A549 (cell line): ENCODE results near the gene FOXRED2. TPM values are rescaled to one million over a fixed set of nuclear protein-coding genes. Genes with fewer than 3 reads are reported as not detected.

Source experiments
- ATAC-seq, 2 experiments: fragments of 200-7000 bp in 1 of 2; fragments of >200 bp in 1 of 2; cut with Nextera tagmentation in 1 of 2; cut with Tn5 transposase in 1 of 2; 3 replicates each; pipeline versions ENCODE4 v1.8.0 to v1.9.1; 2018 to 2020; ENCODE audit warnings: mild to moderate bottlenecking in 1 of 2, moderate library complexity in 1 of 2
- CTCF ChIA-PET: fragments of 300-600 bp; sonication (Branson Sonifier 250); formaldehyde crosslinking; extraction: SDS; loops from one replicate; lab custom pipeline; 2021; ENCODE audit warnings: antibody characterized with exemption, inconsistent platforms; lab: Yijun Ruan, JAX
- POLR2A ChIA-PET: fragments of 350-600 bp; formaldehyde crosslinking; extraction: SDS; loops from one replicate; lab custom pipeline; 2021; ENCODE audit warnings: antibody characterized with exemption, inconsistent platforms; lab: Yijun Ruan, JAX
- DNase-seq, 2 experiments: peaks; one replicate each; pipeline versions ENCODE4 v3.0.0 to v3.0.0-alpha.2; 2011 to 2016; ENCODE audit warnings: low read depth in 1 of 2, low spot score in 1 of 2
- FAIRE-seq: peaks from 2 replicates; lab custom pipeline; 2011; peaks lifted over from hg19 to GRCh38; lab: Jason Lieb, UNC
- H3K27ac ChIP-seq, 2 experiments: fragments of >200 bp; sonication (Bioruptor Twin); formaldehyde crosslinking; 3 replicates each; pipeline ENCODE4 v1.5.1; 2016 to 2017
- H3K4me1 ChIP-seq: fragments of >200 bp; sonication (Bioruptor Twin); formaldehyde crosslinking; 3 replicates; pipeline ENCODE4 v1.6.1; 2016
- H3K4me2 ChIP-seq: fragments of >200 bp; sonication (Bioruptor Twin); formaldehyde crosslinking; 3 replicates; pipeline ENCODE4 v1.6.1; 2016
- H3K4me3 ChIP-seq: fragments of >200 bp; sonication (Bioruptor Twin); formaldehyde crosslinking; 3 replicates; pipeline ENCODE4 v1.5.1; 2016
- H3K9me3 ChIP-seq: fragments of >200 bp; sonication (Bioruptor Twin); formaldehyde crosslinking; 3 replicates; pipeline ENCODE4 v1.6.1; 2016
- CHD2 ChIP-seq: fragments of 150-350 bp; IDR thresholded peaks from 2 replicates; pipeline ENCODE4 v1.6.1; 2014; ENCODE audit warnings: low read length; ENCODE audit not compliant: partially characterized antibody
- EHF ChIP-seq: fragments of 250-450 bp; sonication (Bioruptor Pico); IDR thresholded peaks from 2 replicates; pipeline ENCODE4 v1.5.0; 2020; ENCODE audit warnings: mild to moderate bottlenecking
- EHMT2 ChIP-seq: fragments of 200-600 bp; sonication (generic); IDR thresholded peaks from 2 replicates; pipeline ENCODE4 v1.6.1; 2016; ENCODE audit warnings: antibody characterized with exemption, low read depth, mild to moderate bottlenecking, moderate library complexity
- HEYL ChIP-seq: fragments of 250-450 bp; sonication (Bioruptor Pico); IDR thresholded peaks from 2 replicates; pipeline ENCODE4 v1.8.0; 2021; ENCODE audit warnings: mild to moderate bottlenecking, moderate library complexity
- HOXB13 ChIP-seq: fragments of 250-450 bp; sonication (Bioruptor Pico); IDR thresholded peaks from 2 replicates; pipeline ENCODE4 v1.5.0; 2020; ENCODE audit warnings: low read depth, mild to moderate bottlenecking, moderate library complexity
- HOXB5 ChIP-seq: fragments of 250-450 bp; sonication (Bioruptor Pico); IDR thresholded peaks from 2 replicates; pipeline ENCODE4 v1.5.0; 2020; ENCODE audit warnings: mild to moderate bottlenecking, moderate library complexity
- JUN ChIP-seq, 2 experiments: fragments of >200 bp; sonication (Bioruptor Twin); formaldehyde crosslinking; IDR thresholded peaks; 2 replicates in 1 of 2; 3 replicates in 1 of 2; pipeline ENCODE4 v1.6.1; 2016 to 2017
- MAFK ChIP-seq: fragments of 450-650 bp; IDR thresholded peaks from 2 replicates; pipeline ENCODE4 v1.6.1; 2014; ENCODE audit not compliant: partially characterized antibody
- NFE2L2 ChIP-seq: fragments of 150-350 bp; conservative IDR thresholded peaks from 2 replicates; pipeline ENCODE4 v1.6.1; 2014; ENCODE audit warnings: low read length
- PBX3 ChIP-seq: IDR thresholded peaks from 2 replicates; pipeline ENCODE4 v1.6.1; 2012
- POLR2A ChIP-seq: IDR thresholded peaks from 2 replicates; pipeline ENCODE4 v1.6.1; 2012; ENCODE audit warnings: mild to moderate bottlenecking, low read length
- POLR2AphosphoS2 ChIP-seq: conservative IDR thresholded peaks from 2 replicates; pipeline ENCODE4 v1.6.1; 2012; ENCODE audit warnings: low read length, improper control_type of control experiment, inconsistent platforms
- RAD21 ChIP-seq, 2 experiments: fragments of >200 bp in 1 of 2; sonication (Bioruptor Twin) in 1 of 2; formaldehyde crosslinking in 1 of 2; IDR thresholded peaks in 1 of 2; conservative IDR thresholded peaks in 1 of 2; 2 replicates in 1 of 2; 3 replicates in 1 of 2; pipeline ENCODE4 v1.6.1; 2012 to 2018; ENCODE audit warnings: inconsistent platforms in 1 of 2
- RFX5 ChIP-seq: fragments of 450-650 bp; IDR thresholded peaks from 2 replicates; pipeline ENCODE4 v1.7.1; 2014; ENCODE audit warnings: antibody characterized with exemption, mild to moderate bottlenecking, moderate library complexity
- ZC3H11A ChIP-seq: fragments of 450-650 bp; IDR thresholded peaks from 2 replicates; pipeline ENCODE4 v1.6.1; 2014; ENCODE audit warnings: antibody characterized with exemption, mild to moderate bottlenecking
- ZSCAN20 ChIP-seq: fragments of 250-450 bp; sonication (Bioruptor Pico); IDR thresholded peaks from 2 replicates; pipeline ENCODE4 v1.8.0; 2022; ENCODE audit warnings: mild to moderate bottlenecking, moderate library complexity
- WGBS: methylation state at CpG from one replicate; pipeline ENCODE4 v1.1.6; 2017; ENCODE audit errors: missing lambda C conversion rate; 5-methylcytosine and 5-hydroxymethylcytosine counted together
- polyA plus RNA-seq, 4 experiments: library from polyadenylated mRNA; depleted of rRNA in 3 of 4; stranded (reverse); fragments of >200 nt; fragmentation: RNase III in 1 of 4; extraction: RNeasy Plus Mini Kit Qiagen cat#74134 plus additional on column Dnase treatment in 1 of 4; gene quantifications; 2 replicates in 3 of 4; 3 replicates in 1 of 4; pipeline ENCODE4 v1.2.3, GENCODE V29; 2011 to 2017
- TF ChIP-seq, protein P1 (sequence below): fragments of 250-450 bp; sonication (Bioruptor Pico); IDR thresholded peaks from 2 replicates; pipeline ENCODE4 v1.5.0; 2021; ENCODE audit warnings: mild to moderate bottlenecking, moderate library complexity, borderline replicate concordance
- TF ChIP-seq, protein P2 (sequence below): fragments of 250-450 bp; sonication (Bioruptor Pico); IDR thresholded peaks from 2 replicates; pipeline ENCODE4 v1.5.0; 2020; ENCODE audit warnings: low read depth, mild to moderate bottlenecking, moderate library complexity

Gene FOXRED2
- polyA plus RNA-seq, 2 of the 4 experiments (the other 2 are of a cell fraction) = 5.7 to 12.3 TPM

DNA sequence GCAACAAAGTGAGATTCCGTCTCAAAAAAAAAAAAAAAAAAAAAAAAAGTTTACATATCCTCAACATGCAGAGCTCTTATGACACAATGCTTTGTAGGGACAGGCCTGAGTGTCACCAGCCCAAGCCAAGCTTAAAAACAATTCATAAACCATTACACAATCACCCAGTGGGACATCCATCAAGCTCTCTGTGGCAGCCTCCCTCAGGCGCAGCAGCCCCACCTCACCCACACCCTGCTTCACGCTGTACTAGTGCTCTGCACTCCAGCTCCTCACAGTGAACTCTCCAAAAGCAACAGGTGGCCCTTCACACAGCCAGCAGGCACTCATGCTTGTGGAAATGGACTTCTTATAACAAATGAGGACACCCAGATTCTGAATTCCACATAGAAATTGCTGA is 3.5 kb upstream of the FOXRED2 start:
- H3K4me1 ChIP-seq = peaks cover 10% of the 10 kb centered on the region
- no peak for ATAC-seq
- 89% methylated on average over 3 of the region's 3 CpGs for WGBS
- ChIA-PET CTCF (interaction anchor here (0.7 to 5.0 kb wide), 7 partner anchors 13 to 495 kb away, joined by 3 to 42 read pairs (median 3); no protein-coding TSS in a partner anchor), POLR2A (interaction anchor here (0.9 to 3.1 kb wide), 2 partner anchors 10 to 19 kb away, joined by 4 to 14 read pairs; partner anchors contain the start of gene EIF3D)
- no peak for DNase-seq
- no peak for TF ChIP-seq POLR2AphosphoS2
- TF ChIP-seq, protein P1, sequence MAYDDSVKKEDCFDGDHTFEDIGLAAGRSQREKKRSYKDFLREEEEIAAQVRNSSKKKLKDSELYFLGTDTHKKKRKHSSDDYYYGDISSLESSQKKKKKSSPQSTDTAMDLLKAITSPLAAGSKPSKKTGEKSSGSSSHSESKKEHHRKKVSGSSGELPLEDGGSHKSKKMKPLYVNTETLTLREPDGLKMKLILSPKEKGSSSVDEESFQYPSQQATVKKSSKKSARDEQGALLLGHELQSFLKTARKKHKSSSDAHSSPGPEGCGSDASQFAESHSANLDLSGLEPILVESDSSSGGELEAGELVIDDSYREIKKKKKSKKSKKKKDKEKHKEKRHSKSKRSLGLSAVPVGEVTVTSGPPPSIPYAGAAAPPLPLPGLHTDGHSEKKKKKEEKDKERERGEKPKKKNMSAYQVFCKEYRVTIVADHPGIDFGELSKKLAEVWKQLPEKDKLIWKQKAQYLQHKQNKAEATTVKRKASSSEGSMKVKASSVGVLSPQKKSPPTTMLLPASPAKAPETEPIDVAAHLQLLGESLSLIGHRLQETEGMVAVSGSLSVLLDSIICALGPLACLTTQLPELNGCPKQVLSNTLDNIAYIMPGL (CRISPR knock-in tag) = no peak
- TF ChIP-seq, all 56 proteins: peak for 0
- H3K9me3 ChIP-seq = no peaks in the 10 kb centered on the region
- H3K27ac ChIP-seq = no peak overlapping the region
- no peak overlapping the region for H3K4me3 ChIP-seq
- no peak for FAIRE-seq
- no peak overlapping the region for H3K4me2 ChIP-seq

DNA sequence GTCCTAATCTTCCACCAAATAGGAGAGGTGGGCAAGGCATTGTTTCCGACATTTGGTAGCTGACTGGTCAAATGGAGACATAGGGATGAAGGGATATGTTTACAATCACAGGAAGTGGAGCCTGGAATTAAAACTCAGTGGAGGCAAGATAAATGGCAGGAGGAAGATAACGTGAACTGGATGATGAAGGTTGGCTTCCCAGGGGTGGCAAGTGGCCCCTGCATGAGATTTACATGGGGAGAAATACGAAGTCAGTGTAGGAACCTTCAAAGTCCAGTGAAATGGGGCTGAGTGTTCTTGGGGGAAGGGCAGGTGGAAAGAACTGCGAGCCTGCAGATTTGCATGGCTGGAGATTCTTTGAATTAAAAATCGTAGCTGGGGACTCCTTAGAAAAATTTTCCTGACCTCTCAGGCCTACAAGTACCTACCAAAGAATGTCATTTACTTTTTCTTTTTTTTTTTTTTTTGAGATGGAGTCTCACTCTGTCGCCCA is 724 bp upstream of the FOXRED2 start:
- Histone ChIP-seq H3K4me3 (peak overlapping the region; percentile 50), H3K4me1 (peaks cover 10% of the 10 kb centered on the region), H3K27ac (peak overlapping the region; percentile 74 to 92), H3K4me2 (peak overlapping the region; percentile 82), H3K9me3 (no peaks in the 10 kb centered on the region)
- ATAC-seq = no peak; a peak in 1 of 6 replicates
- ChIA-PET CTCF (interaction anchor here (1.3 to 5.0 kb wide), 2 partner anchors 15 to 17 kb away, joined by 3 to 42 read pairs; no protein-coding TSS in a partner anchor), POLR2A (interaction anchor here (0.9 to 1.2 kb wide), 6 partner anchors 9 to 269 kb away, joined by 3 to 9 read pairs (median 4); partner anchors contain the start of genes EIF3D, IFT27 and TXN2)
- no peak for FAIRE-seq
- TF ChIP-seq RAD21 (conservative IDR thresholded peaks at IDR 0.05 in 1 of 2, IDR thresholded peaks at IDR 0.05 in 1 of 2) (no peak), MAFK (no peak), ZSCAN20 (CRISPR knock-in tag) (no peak)
- no peak for DNase-seq
- WGBS = 97% methylated on average over 6 of the region's 6 CpGs

DNA sequence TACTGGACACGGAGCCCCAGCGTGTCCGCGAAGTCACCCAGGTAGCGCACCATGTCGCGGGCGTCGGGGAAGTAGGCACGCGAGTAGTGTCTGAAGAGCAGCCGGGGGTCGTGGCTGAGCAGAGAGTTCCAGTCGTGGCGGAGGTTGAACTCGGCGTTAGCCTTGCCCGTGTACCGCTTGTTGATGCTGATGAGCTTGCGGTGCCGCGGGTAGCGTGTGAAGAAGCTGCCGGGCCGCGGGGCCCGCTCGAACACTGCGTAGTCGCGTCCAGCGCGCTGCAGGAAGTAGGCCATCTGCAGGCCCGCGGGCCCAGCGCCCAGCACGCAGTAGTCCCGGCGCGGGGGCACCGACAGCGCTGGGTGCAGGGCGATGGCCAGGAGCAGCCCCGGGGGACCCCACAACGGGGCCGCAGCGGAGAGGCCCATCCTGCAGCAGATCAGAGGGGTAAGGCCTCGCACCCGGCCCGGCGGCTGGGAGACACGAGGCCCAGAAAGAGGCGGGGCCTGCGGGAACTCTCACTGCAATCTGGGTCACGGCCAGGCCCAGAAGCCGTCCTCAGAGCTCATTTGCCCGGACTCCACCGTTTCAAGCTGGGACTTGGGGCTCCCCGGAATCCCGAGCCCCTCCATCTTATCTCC is 723 bp downstream of the FOXRED2 start:
- Histone ChIP-seq H3K4me3 (peak overlapping the region; percentile 50), H3K4me1 (peaks cover 10% of the 10 kb centered on the region), H3K4me2 (peak overlapping the region; percentile 82)
- DNase-seq (no peak), ATAC-seq (no peak)
- 93% methylated on average over 39 of the region's 60 CpGs for WGBS
- TF ChIP-seq POLR2A = no peak
- no peak for TF ChIP-seq CHD2
- TF ChIP-seq HEYL = no peak
- TF ChIP-seq JUN (IDR thresholded peaks at IDR 0.05) = no peak
- TF ChIP-seq PBX3 = no peak
- TF ChIP-seq ZC3H11A = no peak
- TF ChIP-seq RFX5 = no peak
- TF ChIP-seq HOXB13 (CRISPR knock-in tag) = no peak
- TF ChIP-seq HOXB5 (CRISPR knock-in tag) = no peak
- no peak for TF ChIP-seq EHMT2
- TF ChIP-seq NFE2L2 = no peak
- no peak for TF ChIP-seq EHF (CRISPR knock-in tag)
- TF ChIP-seq, protein P2, sequence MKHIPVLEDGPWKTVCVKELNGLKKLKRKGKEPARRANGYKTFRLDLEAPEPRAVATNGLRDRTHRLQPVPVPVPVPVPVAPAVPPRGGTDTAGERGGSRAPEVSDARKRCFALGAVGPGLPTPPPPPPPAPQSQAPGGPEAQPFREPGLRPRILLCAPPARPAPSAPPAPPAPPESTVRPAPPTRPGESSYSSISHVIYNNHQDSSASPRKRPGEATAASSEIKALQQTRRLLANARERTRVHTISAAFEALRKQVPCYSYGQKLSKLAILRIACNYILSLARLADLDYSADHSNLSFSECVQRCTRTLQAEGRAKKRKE (CRISPR knock-in tag) = no peak
- TF ChIP-seq, all 56 proteins: peak for 0
- H3K9me3 ChIP-seq = no peaks in the 10 kb centered on the region
- FAIRE-seq = no peak
- CTCF ChIA-PET = interaction anchor here (1.9 kb wide), 1 partner anchor 350 kb away, joined by 4 read pairs; no protein-coding TSS in a partner anchor
- POLR2A ChIA-PET = interaction anchor here (1.2 kb wide), 2 partner anchors 16 to 270 kb away, joined by 3 read pairs; partner anchors contain the start of gene IFT27
- peak overlapping the region; percentile 74 to 92 for H3K27ac ChIP-seq
